GM23338 (cell line): Measurements from ENCODE around the gene IL22RA1.

Experiments used
- CREB1 ChIP-seq: fragments of 250-450 bp; sonication (Bioruptor Pico); IDR thresholded peaks from 2 replicates; pipeline ENCODE4 v1.5.0; 2020; ENCODE audit warnings: low read depth, mild to moderate bottlenecking, moderate library complexity
- EZH2 ChIP-seq: fragments of 200-600 bp; sonication (generic); IDR thresholded peaks from one replicate; pipeline ENCODE4 v1.8.0; 2017; ENCODE audit warnings: antibody characterized with exemption, mild to moderate bottlenecking, low read depth; ENCODE audit not compliant: unreplicated experiment
- EZH2phosphoT487 ChIP-seq: fragments of 200-600 bp; sonication (generic); IDR thresholded peaks from one replicate; pipeline ENCODE4 v1.8.1; 2018; ENCODE audit warnings: antibody characterized with exemption; ENCODE audit not compliant: unreplicated experiment
- JUNB ChIP-seq: IDR thresholded peaks from one replicate; pipeline ENCODE4 v1.6.1; 2016; ENCODE audit warnings: antibody characterized with exemption; ENCODE audit not compliant: unreplicated experiment
- POLR2AphosphoS5 ChIP-seq: IDR thresholded peaks from 2 replicates; pipeline ENCODE4 v1.6.1; 2016; ENCODE audit warnings: antibody characterized with exemption, low read depth
- STAT1 ChIP-seq: IDR thresholded peaks from one replicate; pipeline ENCODE4 v1.6.1; 2016; ENCODE audit warnings: antibody characterized with exemption; ENCODE audit not compliant: unreplicated experiment
- ZNF114 ChIP-seq: fragments of 250-450 bp; sonication (Bioruptor Pico); IDR thresholded peaks from 2 replicates; pipeline ENCODE4 v1.5.0; 2020; ENCODE audit warnings: mild to moderate bottlenecking, moderate library complexity
- ZNF331 ChIP-seq: fragments of 250-450 bp; sonication (Bioruptor Pico); IDR thresholded peaks from 2 replicates; pipeline ENCODE4 v1.5.0; 2020; ENCODE audit warnings: low read depth, mild to moderate bottlenecking, moderate library complexity
- TF ChIP-seq, protein P1 (sequence below), 2 experiments: fragments of 200-600 bp in 1 of 2; sonication (generic) in 1 of 2; conservative IDR thresholded peaks; 2 replicates each; pipeline versions ENCODE4 v1.5.1 to v1.6.1; 2016 to 2017; ENCODE audit warnings: antibody characterized with exemption in 2 of 2, low read depth in 2 of 2, mild to moderate bottlenecking in 2 of 2, moderate library complexity in 1 of 2
- TF ChIP-seq, protein P2 (sequence below): fragments of 250-450 bp; sonication (Bioruptor Pico); IDR thresholded peaks from 2 replicates; pipeline ENCODE4 v1.5.0; 2020; ENCODE audit warnings: mild to moderate bottlenecking, moderate library complexity
- TF ChIP-seq, protein P3 (sequence below): IDR thresholded peaks from one replicate; pipeline ENCODE4 v1.6.1; 2018; ENCODE audit warnings: antibody characterized with exemption; ENCODE audit not compliant: unreplicated experiment
- TF ChIP-seq, protein P4 (sequence below): IDR thresholded peaks from 2 replicates; pipeline ENCODE4 v1.6.1; 2016; ENCODE audit warnings: antibody characterized with exemption

DNA sequence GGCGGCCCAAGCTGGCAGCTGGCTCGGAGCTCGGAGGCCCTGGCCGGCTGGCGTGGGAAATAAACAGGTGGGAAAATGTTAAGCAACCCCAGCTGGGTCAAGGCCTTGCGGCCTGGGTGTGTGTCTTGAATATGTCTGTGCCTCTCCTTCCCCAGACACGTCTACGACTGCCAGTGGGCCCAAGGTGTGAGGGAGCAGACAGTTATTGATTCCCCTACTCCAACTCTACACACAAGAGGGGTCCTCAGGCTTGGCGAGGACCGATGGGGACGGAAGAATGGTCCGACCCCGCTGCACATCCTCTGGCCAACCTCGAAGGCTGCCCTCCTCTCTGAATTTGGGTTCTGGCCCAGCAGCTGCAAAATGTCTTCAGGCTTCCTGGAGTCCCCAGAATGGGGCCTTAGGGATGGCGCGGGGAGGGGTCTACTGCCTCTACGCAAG lies 2.2 kb downstream of the IL22RA1 start:
- TF ChIP-seq, protein P1, sequence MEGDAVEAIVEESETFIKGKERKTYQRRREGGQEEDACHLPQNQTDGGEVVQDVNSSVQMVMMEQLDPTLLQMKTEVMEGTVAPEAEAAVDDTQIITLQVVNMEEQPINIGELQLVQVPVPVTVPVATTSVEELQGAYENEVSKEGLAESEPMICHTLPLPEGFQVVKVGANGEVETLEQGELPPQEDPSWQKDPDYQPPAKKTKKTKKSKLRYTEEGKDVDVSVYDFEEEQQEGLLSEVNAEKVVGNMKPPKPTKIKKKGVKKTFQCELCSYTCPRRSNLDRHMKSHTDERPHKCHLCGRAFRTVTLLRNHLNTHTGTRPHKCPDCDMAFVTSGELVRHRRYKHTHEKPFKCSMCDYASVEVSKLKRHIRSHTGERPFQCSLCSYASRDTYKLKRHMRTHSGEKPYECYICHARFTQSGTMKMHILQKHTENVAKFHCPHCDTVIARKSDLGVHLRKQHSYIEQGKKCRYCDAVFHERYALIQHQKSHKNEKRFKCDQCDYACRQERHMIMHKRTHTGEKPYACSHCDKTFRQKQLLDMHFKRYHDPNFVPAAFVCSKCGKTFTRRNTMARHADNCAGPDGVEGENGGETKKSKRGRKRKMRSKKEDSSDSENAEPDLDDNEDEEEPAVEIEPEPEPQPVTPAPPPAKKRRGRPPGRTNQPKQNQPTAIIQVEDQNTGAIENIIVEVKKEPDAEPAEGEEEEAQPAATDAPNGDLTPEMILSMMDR (conservative IDR thresholded peaks at IDR 0.05; ENCODE audit: low read depth in 2 of 2): no peak
- no peak for TF ChIP-seq EZH2phosphoT487
- TF ChIP-seq POLR2AphosphoS5: no peak
- TF ChIP-seq EZH2: no peak
- TF ChIP-seq, protein P2, sequence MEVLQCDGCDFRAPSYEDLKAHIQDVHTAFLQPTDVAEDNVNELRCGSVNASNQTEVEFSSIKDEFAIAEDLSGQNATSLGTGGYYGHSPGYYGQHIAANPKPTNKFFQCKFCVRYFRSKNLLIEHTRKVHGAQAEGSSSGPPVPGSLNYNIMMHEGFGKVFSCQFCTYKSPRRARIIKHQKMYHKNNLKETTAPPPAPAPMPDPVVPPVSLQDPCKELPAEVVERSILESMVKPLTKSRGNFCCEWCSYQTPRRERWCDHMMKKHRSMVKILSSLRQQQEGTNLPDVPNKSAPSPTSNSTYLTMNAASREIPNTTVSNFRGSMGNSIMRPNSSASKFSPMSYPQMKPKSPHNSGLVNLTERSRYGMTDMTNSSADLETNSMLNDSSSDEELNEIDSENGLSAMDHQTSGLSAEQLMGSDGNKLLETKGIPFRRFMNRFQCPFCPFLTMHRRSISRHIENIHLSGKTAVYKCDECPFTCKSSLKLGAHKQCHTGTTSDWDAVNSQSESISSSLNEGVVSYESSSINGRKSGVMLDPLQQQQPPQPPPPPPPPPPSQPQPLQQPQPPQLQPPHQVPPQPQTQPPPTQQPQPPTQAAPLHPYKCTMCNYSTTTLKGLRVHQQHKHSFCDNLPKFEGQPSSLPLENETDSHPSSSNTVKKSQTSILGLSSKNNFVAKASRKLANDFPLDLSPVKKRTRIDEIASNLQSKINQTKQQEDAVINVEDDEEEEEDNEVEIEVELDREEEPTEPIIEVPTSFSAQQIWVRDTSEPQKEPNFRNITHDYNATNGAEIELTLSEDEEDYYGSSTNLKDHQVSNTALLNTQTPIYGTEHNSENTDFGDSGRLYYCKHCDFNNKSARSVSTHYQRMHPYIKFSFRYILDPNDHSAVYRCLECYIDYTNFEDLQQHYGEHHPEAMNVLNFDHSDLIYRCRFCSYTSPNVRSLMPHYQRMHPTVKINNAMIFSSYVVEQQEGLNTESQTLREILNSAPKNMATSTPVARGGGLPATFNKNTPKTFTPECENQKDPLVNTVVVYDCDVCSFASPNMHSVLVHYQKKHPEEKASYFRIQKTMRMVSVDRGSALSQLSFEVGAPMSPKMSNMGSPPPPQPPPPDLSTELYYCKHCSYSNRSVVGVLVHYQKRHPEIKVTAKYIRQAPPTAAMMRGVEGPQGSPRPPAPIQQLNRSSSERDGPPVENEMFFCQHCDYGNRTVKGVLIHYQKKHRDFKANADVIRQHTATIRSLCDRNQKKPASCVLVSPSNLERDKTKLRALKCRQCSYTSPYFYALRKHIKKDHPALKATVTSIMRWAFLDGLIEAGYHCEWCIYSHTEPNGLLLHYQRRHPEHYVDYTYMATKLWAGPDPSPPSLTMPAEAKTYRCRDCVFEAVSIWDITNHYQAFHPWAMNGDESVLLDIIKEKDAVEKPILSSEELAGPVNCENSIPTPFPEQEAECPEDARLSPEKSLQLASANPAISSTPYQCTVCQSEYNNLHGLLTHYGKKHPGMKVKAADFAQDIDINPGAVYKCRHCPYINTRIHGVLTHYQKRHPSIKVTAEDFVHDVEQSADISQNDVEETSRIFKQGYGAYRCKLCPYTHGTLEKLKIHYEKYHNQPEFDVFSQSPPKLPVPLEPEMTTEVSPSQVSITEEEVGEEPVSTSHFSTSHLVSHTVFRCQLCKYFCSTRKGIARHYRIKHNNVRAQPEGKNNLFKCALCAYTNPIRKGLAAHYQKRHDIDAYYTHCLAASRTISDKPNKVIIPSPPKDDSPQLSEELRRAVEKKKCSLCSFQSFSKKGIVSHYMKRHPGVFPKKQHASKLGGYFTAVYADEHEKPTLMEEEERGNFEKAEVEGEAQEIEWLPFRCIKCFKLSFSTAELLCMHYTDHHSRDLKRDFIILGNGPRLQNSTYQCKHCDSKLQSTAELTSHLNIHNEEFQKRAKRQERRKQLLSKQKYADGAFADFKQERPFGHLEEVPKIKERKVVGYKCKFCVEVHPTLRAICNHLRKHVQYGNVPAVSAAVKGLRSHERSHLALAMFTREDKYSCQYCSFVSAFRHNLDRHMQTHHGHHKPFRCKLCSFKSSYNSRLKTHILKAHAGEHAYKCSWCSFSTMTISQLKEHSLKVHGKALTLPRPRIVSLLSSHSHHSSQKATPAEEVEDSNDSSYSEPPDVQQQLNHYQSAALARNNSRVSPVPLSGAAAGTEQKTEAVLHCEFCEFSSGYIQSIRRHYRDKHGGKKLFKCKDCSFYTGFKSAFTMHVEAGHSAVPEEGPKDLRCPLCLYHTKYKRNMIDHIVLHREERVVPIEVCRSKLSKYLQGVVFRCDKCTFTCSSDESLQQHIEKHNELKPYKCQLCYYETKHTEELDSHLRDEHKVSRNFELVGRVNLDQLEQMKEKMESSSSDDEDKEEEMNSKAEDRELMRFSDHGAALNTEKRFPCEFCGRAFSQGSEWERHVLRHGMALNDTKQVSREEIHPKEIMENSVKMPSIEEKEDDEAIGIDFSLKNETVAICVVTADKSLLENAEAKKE: no peak
- TF ChIP-seq ZNF331: no peak
- TF ChIP-seq, protein P3, sequence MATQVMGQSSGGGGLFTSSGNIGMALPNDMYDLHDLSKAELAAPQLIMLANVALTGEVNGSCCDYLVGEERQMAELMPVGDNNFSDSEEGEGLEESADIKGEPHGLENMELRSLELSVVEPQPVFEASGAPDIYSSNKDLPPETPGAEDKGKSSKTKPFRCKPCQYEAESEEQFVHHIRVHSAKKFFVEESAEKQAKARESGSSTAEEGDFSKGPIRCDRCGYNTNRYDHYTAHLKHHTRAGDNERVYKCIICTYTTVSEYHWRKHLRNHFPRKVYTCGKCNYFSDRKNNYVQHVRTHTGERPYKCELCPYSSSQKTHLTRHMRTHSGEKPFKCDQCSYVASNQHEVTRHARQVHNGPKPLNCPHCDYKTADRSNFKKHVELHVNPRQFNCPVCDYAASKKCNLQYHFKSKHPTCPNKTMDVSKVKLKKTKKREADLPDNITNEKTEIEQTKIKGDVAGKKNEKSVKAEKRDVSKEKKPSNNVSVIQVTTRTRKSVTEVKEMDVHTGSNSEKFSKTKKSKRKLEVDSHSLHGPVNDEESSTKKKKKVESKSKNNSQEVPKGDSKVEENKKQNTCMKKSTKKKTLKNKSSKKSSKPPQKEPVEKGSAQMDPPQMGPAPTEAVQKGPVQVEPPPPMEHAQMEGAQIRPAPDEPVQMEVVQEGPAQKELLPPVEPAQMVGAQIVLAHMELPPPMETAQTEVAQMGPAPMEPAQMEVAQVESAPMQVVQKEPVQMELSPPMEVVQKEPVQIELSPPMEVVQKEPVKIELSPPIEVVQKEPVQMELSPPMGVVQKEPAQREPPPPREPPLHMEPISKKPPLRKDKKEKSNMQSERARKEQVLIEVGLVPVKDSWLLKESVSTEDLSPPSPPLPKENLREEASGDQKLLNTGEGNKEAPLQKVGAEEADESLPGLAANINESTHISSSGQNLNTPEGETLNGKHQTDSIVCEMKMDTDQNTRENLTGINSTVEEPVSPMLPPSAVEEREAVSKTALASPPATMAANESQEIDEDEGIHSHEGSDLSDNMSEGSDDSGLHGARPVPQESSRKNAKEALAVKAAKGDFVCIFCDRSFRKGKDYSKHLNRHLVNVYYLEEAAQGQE: no peak
- TF ChIP-seq CREB1: no peak
- no peak for TF ChIP-seq ZNF114 (CRISPR knock-in tag)
- TF ChIP-seq, protein P4, sequence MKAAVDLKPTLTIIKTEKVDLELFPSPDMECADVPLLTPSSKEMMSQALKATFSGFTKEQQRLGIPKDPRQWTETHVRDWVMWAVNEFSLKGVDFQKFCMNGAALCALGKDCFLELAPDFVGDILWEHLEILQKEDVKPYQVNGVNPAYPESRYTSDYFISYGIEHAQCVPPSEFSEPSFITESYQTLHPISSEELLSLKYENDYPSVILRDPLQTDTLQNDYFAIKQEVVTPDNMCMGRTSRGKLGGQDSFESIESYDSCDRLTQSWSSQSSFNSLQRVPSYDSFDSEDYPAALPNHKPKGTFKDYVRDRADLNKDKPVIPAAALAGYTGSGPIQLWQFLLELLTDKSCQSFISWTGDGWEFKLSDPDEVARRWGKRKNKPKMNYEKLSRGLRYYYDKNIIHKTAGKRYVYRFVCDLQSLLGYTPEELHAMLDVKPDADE: no peak
- TF ChIP-seq STAT1: no peak
- TF ChIP-seq JUNB: no peak
